Body of pancreas (tissue), 4 donors: ENCODE data around the gene EIF4A2. TPM values are rescaled to one million over a fixed set of nuclear protein-coding genes. Genes with fewer than 3 reads are reported as not detected.

Experiments used
- ATAC-seq: fragments of 150-250 bp; one replicate; pipeline ENCODE4 v1.9.1; 2016
- DNase-seq, 4 donors: peaks; one replicate each; pipeline ENCODE4 v3.0.0-alpha.2; 2019
- H3K27ac ChIP-seq, 4 donors: fragments of 200-600 bp; sonication (generic); 1 replicate in 3 of 4; 2 replicates in 1 of 4; pipeline versions ENCODE4 v1.5.1 to v1.6.1; 2016 to 2019; ENCODE audit warnings: mild to moderate bottlenecking in 1 of 4, mixed read lengths in 1 of 4, moderate library complexity in 1 of 4
- H3K27me3 ChIP-seq, 2 donors: fragments of 200-600 bp; sonication (generic); one replicate each; pipeline ENCODE4 v1.6.0; 2016; ENCODE audit warnings: mild to moderate bottlenecking in 1 of 2
- H3K36me3 ChIP-seq, 2 donors: fragments of 200-600 bp; sonication (generic); replicated peaks in 1 of 2; 2 replicates each; pipeline ENCODE4 v1.5.1; 2016; ENCODE audit warnings: low read depth in 2 of 2; ENCODE audit not compliant: insufficient read depth in 1 of 2
- H3K4me1 ChIP-seq: fragments of 200-600 bp; sonication (generic); one replicate; pipeline ENCODE4 v1.6.0; 2016
- H3K4me3 ChIP-seq, 2 donors: fragments of 200-600 bp; sonication (generic); 1 replicate in 1 of 2; 2 replicates in 1 of 2; pipeline ENCODE4 v1.5.1; 2016 to 2019
- H3K9me3 ChIP-seq, 3 donors: fragments of 200-600 bp; sonication (generic); 1 replicate in 2 of 3; 2 replicates in 1 of 3; pipeline ENCODE4 v1.5.1; 2016
- CTCF ChIP-seq, 7 experiments: fragments of 450-650 bp in 4 of 7; fragments of 200-600 bp in 3 of 7; sonication (generic) in 3 of 7; IDR thresholded peaks; one replicate each; pipeline ENCODE4 v1.5.1; 2016 to 2019; ENCODE audit warnings: antibody characterized with exemption in 7 of 7
- POLR2A ChIP-seq, 3 donors: fragments of 450-650 bp; IDR thresholded peaks; one replicate each; pipeline ENCODE4 v1.6.1; 2016; ENCODE audit warnings: antibody characterized with exemption in 3 of 3, mild to moderate bottlenecking in 2 of 3
- WGBS, 2 donors: methylation state at CpG; one replicate each; pipeline ENCODE4 v1.1.5; 2017; 5-methylcytosine and 5-hydroxymethylcytosine counted together
- intact Hi-C: fragments of 100-400 bp; cut with DNase I; formaldehyde crosslinking; loops from one replicate; pipeline ENCODE4 v1.15.1; 2023
- total RNA-seq, 2 donors: library from RNA; depleted of rRNA; stranded (reverse); fragments of >200 nt; gene quantifications; one replicate each; pipeline ENCODE4 v1.1.0, GENCODE V29; 2016

The EIF4A2 gene
- total RNA-seq, 2 donors from 2014 or later: 222 to 424 TPM

DNA sequence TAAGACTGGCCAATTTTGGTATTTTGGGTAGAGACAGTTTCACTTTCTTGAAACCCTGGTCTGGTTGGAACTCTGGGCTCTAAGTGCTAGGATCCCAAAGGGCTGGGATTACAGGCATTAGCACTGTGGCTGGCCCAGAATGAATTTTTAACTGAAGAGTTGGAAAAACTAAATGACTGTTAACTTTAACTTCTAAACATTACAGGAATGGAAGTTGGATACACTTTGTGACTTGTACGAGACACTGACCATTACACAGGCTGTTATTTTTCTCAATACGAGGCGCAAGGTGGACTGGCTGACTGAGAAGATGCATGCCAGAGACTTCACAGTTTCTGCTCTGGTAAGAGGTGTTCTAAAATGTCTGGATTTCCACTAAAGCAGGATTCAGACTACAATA, 3.5 kb downstream of the EIF4A2 start:
- no peaks in the 10 kb centered on the region for H3K9me3 ChIP-seq
- TF ChIP-seq CTCF (IDR thresholded peaks at IDR 0.05): no peak
- TF ChIP-seq POLR2A (IDR thresholded peaks at IDR 0.05): no peak
- peaks cover 14 to 30% of the 10 kb centered on the region in 2 donors for H3K36me3 ChIP-seq
- WGBS, 2 donors: 57 to 62% methylated on average over 3 of the region's 3 CpGs
- DNase-seq (no peak), ATAC-seq (no peak)
- no peak overlapping the region for H3K27ac ChIP-seq
- intact Hi-C loops: no loop called here
- no peaks in the 10 kb centered on the region for H3K27me3 ChIP-seq
- H3K4me3 ChIP-seq: no peak overlapping the region
- H3K4me1 ChIP-seq: peaks cover 50% of the 10 kb centered on the region

- Histone ChIP-seq H3K4me3 (no peak overlapping the region), H3K4me1 (peaks cover 45% of the 10 kb centered on the region), H3K27me3 (no peaks in the 10 kb centered on the region), H3K27ac (peak overlapping the region in 1 of 4 donors; percentile 20), H3K36me3 (peaks cover 14 to 30% of the 10 kb centered on the region in 2 donors), H3K9me3 (no peaks in the 10 kb centered on the region)
- intact Hi-C loops: no loop called here
- no peak for ATAC-seq
- TF ChIP-seq CTCF (IDR thresholded peaks at IDR 0.05): no peak
- no peak for TF ChIP-seq POLR2A (IDR thresholded peaks at IDR 0.05)
- 65 to 66% methylated on average over 15 of the region's 15 CpGs for WGBS, 2 donors
- DNase-seq: no peak
These were observed 4.5 kb downstream of the EIF4A2 start for GRCh38 chr3:186787642-186788481.

GRCh38 chr3:186788482-186789370, 5.3 kb downstream of the EIF4A2 start:
- H3K4me3 ChIP-seq: no peak overlapping the region
- no peaks in the 10 kb centered on the region for H3K27me3 ChIP-seq
- H3K27ac ChIP-seq: peak overlapping the region in 1 of 4 donors; percentile 20
- H3K36me3 ChIP-seq: peaks cover 14 to 30% of the 10 kb centered on the region in 2 donors
- DNase-seq (no peak), ATAC-seq (no peak)
- H3K9me3 ChIP-seq: no peaks in the 10 kb centered on the region
- intact Hi-C loops: no loop called here
- no peak for TF ChIP-seq POLR2A (IDR thresholded peaks at IDR 0.05)
- peaks cover 45% of the 10 kb centered on the region for H3K4me1 ChIP-seq
- 53 to 54% methylated on average over 13 of the region's 13 CpGs for WGBS, 2 donors

GRCh38 chr3:186789554-186790260, 6.3 kb downstream of the EIF4A2 start:
- no peaks in the 10 kb centered on the region for H3K9me3 ChIP-seq
- DNase-seq: no peak
- H3K4me3 ChIP-seq: no peak overlapping the region
- no peak overlapping the region for H3K27ac ChIP-seq
- peaks cover 14 to 30% of the 10 kb centered on the region in 2 donors for H3K36me3 ChIP-seq
- no peaks in the 10 kb centered on the region for H3K27me3 ChIP-seq
- intact Hi-C loops: no loop called here
- 34 to 44% methylated on average over 4 of the region's 4 CpGs for WGBS, 2 donors
- peaks cover 45% of the 10 kb centered on the region for H3K4me1 ChIP-seq
- TF ChIP-seq POLR2A (IDR thresholded peaks at IDR 0.05): no peak
- TF ChIP-seq CTCF (IDR thresholded peaks at IDR 0.05): no peak
- ATAC-seq: no peak
